BE2C (cell line): ENCODE results near the gene ZNRF1.

ENCODE experiments used
- DNase-seq: peaks from one replicate; pipeline ENCODE4 v3.0.0-alpha.2; 2020
- H3K27me3 ChIP-seq: fragments of 250-450 bp; sonication (Bioruptor Pico); 2 replicates; pipeline ENCODE4 v1.5.1; 2020; ENCODE audit warnings: mild to moderate bottlenecking
- H3K36me3 ChIP-seq: fragments of 250-450 bp; sonication (Bioruptor Pico); 2 replicates; pipeline ENCODE4 v1.5.1; 2020; ENCODE audit warnings: mild to moderate bottlenecking
- H3K4me1 ChIP-seq: fragments of 250-450 bp; sonication (Bioruptor Pico); 2 replicates; pipeline ENCODE4 v1.5.1; 2020
- H3K4me3 ChIP-seq: 2 replicates; pipeline ENCODE4 v1.5.1; 2011; ENCODE audit warnings: low read depth, low read length
- H3K9me3 ChIP-seq: fragments of 250-450 bp; sonication (Bioruptor Pico); 2 replicates; pipeline ENCODE4 v1.5.1; 2020
- TF ChIP-seq, protein P1 (sequence below): IDR thresholded peaks from 2 replicates; pipeline ENCODE4 v1.5.1; 2012; ENCODE audit warnings: mild to moderate bottlenecking, low read depth, low read length

ZNRF1 gene

DNA sequence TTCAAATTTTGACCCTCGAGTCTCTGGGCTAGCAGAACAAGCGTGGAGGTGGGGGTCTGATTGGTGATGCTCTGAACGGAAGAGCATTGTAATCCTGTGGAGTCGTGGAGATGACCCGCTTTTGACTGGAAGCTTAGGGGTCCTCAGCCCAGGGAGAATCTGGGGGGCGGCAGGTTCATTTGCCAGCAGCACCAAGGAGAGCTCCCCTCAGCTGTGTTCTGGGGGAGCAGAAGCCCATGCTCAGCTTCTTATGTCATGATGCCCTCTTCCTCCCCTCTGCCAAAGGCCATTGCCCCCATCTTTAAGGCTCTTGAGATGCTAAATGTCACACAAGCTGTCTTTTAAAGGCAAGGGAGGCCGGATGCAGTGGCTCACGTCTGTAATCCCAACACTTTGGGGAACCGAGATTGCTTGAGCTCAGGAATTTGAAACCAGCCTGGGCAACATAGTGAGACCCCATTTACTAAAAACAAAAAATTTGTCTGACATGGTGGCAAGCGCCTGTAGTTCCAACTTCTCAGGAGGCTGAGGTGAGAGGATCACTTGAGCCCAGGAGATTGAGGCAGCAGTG lies 98.5 kb downstream of the ZNRF1 start:
- TF ChIP-seq, protein P1, sequence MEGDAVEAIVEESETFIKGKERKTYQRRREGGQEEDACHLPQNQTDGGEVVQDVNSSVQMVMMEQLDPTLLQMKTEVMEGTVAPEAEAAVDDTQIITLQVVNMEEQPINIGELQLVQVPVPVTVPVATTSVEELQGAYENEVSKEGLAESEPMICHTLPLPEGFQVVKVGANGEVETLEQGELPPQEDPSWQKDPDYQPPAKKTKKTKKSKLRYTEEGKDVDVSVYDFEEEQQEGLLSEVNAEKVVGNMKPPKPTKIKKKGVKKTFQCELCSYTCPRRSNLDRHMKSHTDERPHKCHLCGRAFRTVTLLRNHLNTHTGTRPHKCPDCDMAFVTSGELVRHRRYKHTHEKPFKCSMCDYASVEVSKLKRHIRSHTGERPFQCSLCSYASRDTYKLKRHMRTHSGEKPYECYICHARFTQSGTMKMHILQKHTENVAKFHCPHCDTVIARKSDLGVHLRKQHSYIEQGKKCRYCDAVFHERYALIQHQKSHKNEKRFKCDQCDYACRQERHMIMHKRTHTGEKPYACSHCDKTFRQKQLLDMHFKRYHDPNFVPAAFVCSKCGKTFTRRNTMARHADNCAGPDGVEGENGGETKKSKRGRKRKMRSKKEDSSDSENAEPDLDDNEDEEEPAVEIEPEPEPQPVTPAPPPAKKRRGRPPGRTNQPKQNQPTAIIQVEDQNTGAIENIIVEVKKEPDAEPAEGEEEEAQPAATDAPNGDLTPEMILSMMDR: no peak
- H3K9me3 ChIP-seq: no peaks in the 10 kb centered on the region
- no peak overlapping the region for H3K4me3 ChIP-seq
- H3K27me3 ChIP-seq: no peaks in the 10 kb centered on the region
- H3K36me3 ChIP-seq: no peaks in the 10 kb centered on the region; the same call in 1 of the 2 replicates
- no peak for DNase-seq
- H3K4me1 ChIP-seq: peaks cover 11% of the 10 kb centered on the region

DNA sequence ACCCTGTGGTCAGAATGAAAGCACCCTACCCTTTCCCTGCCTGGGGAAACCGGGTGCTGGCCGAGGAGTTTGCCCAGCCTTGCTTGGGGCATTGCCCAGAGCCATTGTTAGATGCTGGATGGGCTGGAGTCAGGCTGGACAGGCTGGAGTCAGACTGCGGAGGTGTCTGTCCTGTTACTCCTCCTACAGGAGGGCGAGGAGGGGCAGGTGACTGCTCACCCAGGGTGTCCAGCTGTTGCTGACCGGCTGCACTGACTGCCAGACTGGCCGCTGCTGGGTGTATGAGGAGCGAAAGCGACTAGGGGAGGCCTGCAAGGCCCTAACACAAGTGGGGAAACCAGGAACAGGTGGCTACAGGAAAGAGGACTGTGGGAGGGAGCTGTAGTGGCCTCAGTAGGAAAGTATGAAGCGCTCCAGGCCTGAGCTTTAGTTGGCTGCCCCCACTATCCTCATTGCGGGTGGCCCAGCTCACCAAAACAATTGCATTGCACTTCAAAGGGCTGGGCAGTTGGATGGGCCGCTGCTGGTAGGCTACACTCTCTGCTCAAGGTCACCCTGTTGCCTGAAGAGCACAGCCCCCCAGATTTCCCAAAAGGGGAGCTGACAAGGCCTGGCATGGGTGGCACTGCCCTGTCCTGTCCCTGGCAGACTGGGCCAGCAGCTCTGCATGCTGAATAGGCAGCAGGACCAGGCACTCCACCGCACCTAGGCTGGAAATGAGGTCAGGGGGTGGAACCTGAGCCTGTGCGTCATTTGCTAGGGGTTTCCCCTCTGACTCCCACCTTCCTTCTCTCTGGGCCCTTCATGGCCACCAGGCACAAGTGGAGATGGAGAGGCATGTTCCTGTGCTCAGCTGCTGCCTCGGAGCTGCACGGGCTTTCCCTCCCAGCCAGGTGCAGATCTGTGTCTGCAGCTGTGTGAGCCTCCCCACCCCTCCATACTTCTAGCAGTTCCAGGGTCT lies 99.4 kb downstream of the ZNRF1 start:
- Histone ChIP-seq H3K9me3 (no peaks in the 10 kb centered on the region), H3K4me3 (no peak overlapping the region), H3K36me3 (no peaks in the 10 kb centered on the region; the same call in 1 of the 2 replicates), H3K27me3 (no peaks in the 10 kb centered on the region), H3K4me1 (peaks cover 11% of the 10 kb centered on the region)
- TF ChIP-seq, protein P1: no peak
- no peak for DNase-seq

DNA sequence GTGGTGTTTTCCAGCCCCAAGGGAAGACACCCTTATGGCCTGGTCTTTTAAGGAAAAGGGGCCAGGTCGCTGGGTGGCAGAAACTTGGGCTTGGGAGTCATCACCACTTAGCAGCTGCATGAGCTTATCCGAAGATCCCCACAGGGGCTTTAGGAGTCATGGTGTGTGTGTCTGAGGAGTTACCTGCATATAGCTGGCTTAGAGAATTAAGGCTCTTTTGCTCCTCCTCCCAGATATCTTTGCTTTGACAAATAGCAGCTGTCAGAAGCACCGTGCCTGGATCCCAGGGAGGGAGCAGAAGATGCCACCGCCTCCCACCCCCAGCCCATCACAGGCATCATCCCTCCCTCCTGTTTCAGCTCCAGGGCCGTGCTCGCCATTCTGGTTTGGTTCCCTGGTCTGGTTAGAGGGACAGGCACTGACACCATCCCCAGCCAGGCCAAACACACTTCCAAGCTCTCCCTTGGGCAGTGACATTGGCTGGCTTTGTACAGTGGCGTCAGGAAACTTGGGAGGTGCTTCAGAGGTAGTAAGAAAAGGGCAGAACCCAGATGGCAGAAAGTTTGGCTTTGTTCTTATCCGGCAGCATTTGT lies 100.3 kb downstream of the ZNRF1 start:
- H3K36me3 ChIP-seq: no peaks in the 10 kb centered on the region; the same call in 1 of the 2 replicates
- H3K4me1 ChIP-seq: peaks cover 11% of the 10 kb centered on the region
- TF ChIP-seq, protein P1: no peak

DNA sequence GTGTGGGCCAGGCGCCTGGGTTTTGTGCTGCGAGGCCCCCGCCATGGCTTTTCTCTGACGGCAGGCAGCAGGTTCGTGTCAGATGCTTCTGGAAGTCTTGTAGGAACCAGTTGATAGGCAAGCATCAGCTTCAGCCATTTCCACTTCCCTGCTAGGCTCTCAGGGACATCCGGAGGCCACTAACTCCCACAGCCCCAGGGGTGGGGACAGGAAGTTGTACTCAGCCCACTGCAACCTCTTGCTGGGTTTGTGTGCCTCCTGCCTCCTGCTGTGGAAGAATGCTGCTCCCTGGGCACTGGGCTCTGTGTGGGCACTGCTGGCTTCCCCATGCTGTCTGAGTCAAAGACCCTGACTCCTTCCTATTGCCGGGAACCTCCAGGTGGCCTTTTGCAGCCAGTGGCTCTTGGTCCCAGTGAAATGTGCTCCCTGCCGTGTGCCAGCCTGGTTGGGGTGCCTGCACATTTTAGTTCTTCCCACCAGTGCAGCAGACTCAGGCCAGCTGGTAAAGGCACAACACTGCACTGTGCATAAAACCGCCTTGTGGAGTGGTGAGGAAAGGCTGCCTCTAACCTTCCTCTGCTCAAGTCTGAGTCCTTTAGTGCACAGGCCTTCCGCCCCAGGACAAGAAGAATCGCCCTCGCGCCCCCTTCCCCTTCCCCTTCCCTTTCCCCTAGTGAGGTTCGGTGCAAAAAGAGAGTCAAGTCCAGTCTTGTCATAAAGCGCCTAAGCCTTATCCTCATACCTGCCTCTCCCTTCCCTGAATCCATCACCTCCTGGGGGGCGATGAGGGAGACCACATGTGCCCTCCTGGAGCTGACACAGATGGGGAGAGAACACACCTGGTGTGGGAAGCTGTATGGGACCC lies 101.1 kb downstream of the ZNRF1 start:
- no peak for DNase-seq
- peaks cover 17% of the 10 kb centered on the region for H3K4me1 ChIP-seq
- no peaks in the 10 kb centered on the region for H3K27me3 ChIP-seq
- TF ChIP-seq, protein P1: no peak
- no peak overlapping the region for H3K4me3 ChIP-seq
- no peaks in the 10 kb centered on the region; the same call in 1 of the 2 replicates for H3K36me3 ChIP-seq
- no peaks in the 10 kb centered on the region for H3K9me3 ChIP-seq

More for the DNA sequence above, 100.3 kb downstream of the ZNRF1 start:
- no peak for DNase-seq
- H3K9me3 ChIP-seq: no peaks in the 10 kb centered on the region
- no peak overlapping the region for H3K4me3 ChIP-seq
- no peaks in the 10 kb centered on the region for H3K27me3 ChIP-seq

DNA sequence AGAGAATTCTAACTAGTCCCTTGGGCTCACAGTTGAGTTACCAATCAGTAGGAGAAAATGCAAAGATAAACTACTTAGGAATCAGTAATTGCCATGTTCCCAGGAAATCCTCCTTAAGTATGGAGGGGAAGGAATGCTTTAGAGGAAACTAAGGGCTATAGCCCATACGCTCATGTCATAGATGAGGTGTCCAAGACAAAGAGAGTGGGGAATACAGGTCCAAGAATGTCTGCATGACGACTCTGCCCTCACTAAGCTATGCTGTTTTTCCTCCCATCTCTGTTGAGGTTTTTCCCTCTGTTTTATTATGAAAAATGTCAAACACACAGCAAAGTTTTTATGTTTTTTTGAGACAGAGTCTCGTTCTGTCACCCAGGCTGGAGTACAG lies 101.8 kb downstream of the ZNRF1 start:
- H3K27me3 ChIP-seq: no peaks in the 10 kb centered on the region
- no peak for DNase-seq
- H3K9me3 ChIP-seq: no peaks in the 10 kb centered on the region
- no peaks in the 10 kb centered on the region for H3K36me3 ChIP-seq
- TF ChIP-seq, protein P1: no peak
- H3K4me3 ChIP-seq: no peak overlapping the region
- H3K4me1 ChIP-seq: peaks cover 20% of the 10 kb centered on the region
